Progenitor cell of endocrine pancreas (in vitro differentiated cells): Measurements from ENCODE around the gene PARL. TPM values are rescaled to one million over a fixed set of nuclear protein-coding genes. Genes with fewer than 3 reads are reported as not detected.

Experiments used
- DNase-seq: peaks from one replicate; pipeline ENCODE4 v3.0.0; 2021; ENCODE audit warnings: low spot score; ENCODE audit not compliant: unreplicated experiment
- H3K27ac Mint-ChIP-seq: 2 replicates; pipeline ENCODE4 v1.8.0; 2021; ENCODE audit warnings: mild to moderate bottlenecking, moderate library complexity, mixed read lengths
- H3K27me3 Mint-ChIP-seq: 2 replicates; pipeline ENCODE4 v1.8.0; 2021; ENCODE audit warnings: mixed read lengths
- H3K36me3 Mint-ChIP-seq: 2 replicates; pipeline ENCODE4 v1.8.0; 2022; ENCODE audit warnings: mixed read lengths; ENCODE audit not compliant: insufficient read depth
- H3K4me1 Mint-ChIP-seq: 2 replicates; pipeline ENCODE4 v1.8.0; 2021; ENCODE audit warnings: low read depth, mixed read lengths
- H3K4me3 Mint-ChIP-seq: 2 replicates; pipeline ENCODE4 v1.8.0; 2021; ENCODE audit warnings: low read depth, mild to moderate bottlenecking, moderate library complexity, mixed read lengths
- H3K9me3 Mint-ChIP-seq: 2 replicates; pipeline ENCODE4 v1.8.0; 2021; ENCODE audit warnings: low read depth, mixed read lengths
- total RNA-seq: library from RNA; stranded (reverse); gene quantifications from 2 replicates; pipeline ENCODE4 v1.2.1, GENCODE V29; 2021
- TF ChIP-seq, protein P1 (sequence below): fragments of 200-600 bp; sonication (generic); IDR thresholded peaks from one replicate; pipeline ENCODE4 v1.5.0; 2021; ENCODE audit warnings: antibody characterized with exemption, mild to moderate bottlenecking; ENCODE audit not compliant: unreplicated experiment

PARL gene
- total RNA-seq, 1 donor from 2014 or later, result 54.8 TPM

- Mint-ChIP-seq H3K4me1 (peaks cover under 1% of the 10 kb centered on the region), H3K27ac (no peak overlapping the region), H3K9me3 (no peaks in the 10 kb centered on the region), H3K27me3 (peaks cover 7% of the 10 kb centered on the region), H3K36me3 (peaks cover 5% of the 10 kb centered on the region), H3K4me3 (no peak overlapping the region)
- TF ChIP-seq, protein P1, sequence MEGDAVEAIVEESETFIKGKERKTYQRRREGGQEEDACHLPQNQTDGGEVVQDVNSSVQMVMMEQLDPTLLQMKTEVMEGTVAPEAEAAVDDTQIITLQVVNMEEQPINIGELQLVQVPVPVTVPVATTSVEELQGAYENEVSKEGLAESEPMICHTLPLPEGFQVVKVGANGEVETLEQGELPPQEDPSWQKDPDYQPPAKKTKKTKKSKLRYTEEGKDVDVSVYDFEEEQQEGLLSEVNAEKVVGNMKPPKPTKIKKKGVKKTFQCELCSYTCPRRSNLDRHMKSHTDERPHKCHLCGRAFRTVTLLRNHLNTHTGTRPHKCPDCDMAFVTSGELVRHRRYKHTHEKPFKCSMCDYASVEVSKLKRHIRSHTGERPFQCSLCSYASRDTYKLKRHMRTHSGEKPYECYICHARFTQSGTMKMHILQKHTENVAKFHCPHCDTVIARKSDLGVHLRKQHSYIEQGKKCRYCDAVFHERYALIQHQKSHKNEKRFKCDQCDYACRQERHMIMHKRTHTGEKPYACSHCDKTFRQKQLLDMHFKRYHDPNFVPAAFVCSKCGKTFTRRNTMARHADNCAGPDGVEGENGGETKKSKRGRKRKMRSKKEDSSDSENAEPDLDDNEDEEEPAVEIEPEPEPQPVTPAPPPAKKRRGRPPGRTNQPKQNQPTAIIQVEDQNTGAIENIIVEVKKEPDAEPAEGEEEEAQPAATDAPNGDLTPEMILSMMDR, result no peak
- DNase-seq, result no peak
Measured at GRCh38 chr3:183818706-183819624, 65.7 kb downstream of the PARL start.

- H3K36me3 Mint-ChIP-seq, result peaks cover 6% of the 10 kb centered on the region
- no peaks in the 10 kb centered on the region for H3K4me1 Mint-ChIP-seq
- no peaks in the 10 kb centered on the region for H3K9me3 Mint-ChIP-seq
- DNase-seq, result no peak
- no peak overlapping the region for H3K4me3 Mint-ChIP-seq
- no peak overlapping the region for H3K27ac Mint-ChIP-seq
- TF ChIP-seq, protein P1, result no peak
- H3K27me3 Mint-ChIP-seq, result peaks cover 3% of the 10 kb centered on the region
Measured at GRCh38 chr3:183818041-183818620, 66.5 kb downstream of the PARL start.

- Mint-ChIP-seq H3K36me3 (peaks cover 8% of the 10 kb centered on the region), H3K27me3 (peaks cover 3% of the 10 kb centered on the region), H3K9me3 (no peaks in the 10 kb centered on the region), H3K27ac (no peak overlapping the region), H3K4me1 (no peaks in the 10 kb centered on the region), H3K4me3 (no peak overlapping the region)
- no peak for DNase-seq
- TF ChIP-seq, protein P1, result no peak
Measured at GRCh38 chr3:183817639-183818038, 67.0 kb downstream of the PARL start.

- H3K4me3 Mint-ChIP-seq, result no peak overlapping the region
- H3K36me3 Mint-ChIP-seq, result peaks cover 10% of the 10 kb centered on the region
Measured at GRCh38 chr3:183816681-183817510, 67.8 kb downstream of the PARL start.

More at GRCh38 chr3:183816681-183817510, 67.8 kb downstream of the PARL start:
- Mint-ChIP-seq H3K27ac (no peak overlapping the region), H3K4me1 (no peaks in the 10 kb centered on the region), H3K9me3 (no peaks in the 10 kb centered on the region), H3K27me3 (no peaks in the 10 kb centered on the region)
- no peak for DNase-seq
- TF ChIP-seq, protein P1, result no peak
